CD4-positive, alpha-beta T cell treated with Interleukin-4 for 1 hour (primary cell): ENCODE measurements around the gene AHNAK2.
"Not testable (repeated sequence)": the region's sequence is repeated elsewhere in the genome, so short reads cannot be mapped to it uniquely, and the experiment has no call there.

ENCODE experiments used
- DNase-seq, 2 donors: peaks; one replicate each; pipeline ENCODE4 v3.0.0-alpha.2; 2020 to 2022

AHNAK2 gene

DNA sequence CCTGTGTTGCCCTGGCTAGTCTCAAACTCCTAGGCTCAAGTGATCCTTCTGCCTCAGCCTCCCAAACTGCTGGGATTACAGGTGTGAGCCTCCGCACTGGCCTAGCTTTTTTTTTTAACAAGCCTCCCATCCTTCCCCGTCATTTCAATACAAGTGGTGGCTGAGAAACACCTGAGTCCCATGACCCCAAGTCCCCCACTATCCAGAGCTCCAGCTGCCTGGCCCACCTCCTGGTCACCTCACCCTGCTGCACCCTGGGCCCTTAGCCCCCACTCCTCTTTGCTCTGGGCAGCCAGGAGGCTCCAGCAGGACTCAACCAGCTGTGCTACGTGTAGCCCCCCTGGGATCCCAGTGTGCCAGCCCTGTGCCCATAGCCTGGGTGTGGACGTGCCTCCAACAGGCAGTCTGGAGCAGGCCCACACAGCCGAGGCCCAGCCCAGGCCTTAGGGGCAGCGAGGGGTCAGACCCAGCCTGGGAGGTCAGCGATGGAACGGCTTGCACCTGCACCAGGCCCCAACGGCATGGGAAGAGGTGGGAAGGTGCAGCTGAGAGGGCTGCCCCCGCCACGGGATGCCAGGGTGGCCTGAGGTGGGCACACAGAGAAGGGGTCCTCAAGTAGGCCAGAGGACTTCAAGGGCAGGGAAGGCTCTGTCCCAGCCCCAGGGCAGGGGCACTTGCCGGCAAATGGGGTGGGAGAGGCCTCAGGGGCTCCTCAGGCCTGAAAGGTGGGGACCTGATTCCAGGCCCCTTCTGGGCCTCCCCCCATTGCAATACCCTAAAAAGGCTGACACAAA is 6.5 kb downstream of the AHNAK2 start:
- DNase-seq = no peak

DNA sequence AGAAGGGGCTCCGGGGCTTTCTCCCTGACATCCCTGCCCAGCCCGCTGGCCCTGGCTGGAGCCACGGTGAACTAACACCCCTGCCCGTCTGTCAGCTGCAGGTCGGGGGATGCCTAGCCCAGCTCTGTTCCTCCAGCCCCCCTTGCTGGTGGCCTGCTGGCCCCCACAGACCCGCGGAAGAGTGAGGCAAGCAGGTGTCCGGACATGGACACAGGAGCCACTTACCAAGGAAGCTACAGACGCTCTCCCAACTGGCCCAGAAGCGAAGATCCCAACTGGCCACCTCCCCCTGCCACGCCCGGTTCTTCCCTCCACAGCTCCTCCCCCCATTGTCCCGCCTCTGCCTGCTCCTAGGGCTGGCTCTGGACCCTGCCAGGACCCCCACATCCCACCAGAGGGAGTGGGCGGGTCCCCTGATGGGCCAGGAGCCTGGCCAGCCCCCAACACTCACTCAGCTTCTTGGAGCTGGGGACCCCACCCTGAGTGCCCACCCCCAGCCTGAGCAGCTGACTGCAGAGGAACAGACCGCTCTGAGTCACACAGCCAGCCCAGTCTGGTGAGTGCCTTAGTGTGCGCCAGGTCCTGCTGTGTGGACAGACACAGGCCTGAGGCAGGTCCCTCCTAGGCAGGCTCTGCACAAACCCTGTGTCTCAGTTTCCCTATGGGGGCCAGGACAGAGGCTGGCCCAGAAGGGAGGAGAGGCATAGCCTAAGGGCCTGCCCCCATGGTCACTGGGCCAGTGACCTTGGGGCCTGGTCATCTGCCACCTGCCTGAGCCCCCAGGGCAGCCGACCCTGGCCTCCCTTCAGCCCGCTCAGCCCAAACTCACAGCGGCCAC is 7.7 kb downstream of the AHNAK2 start:
- no peak for DNase-seq

DNA sequence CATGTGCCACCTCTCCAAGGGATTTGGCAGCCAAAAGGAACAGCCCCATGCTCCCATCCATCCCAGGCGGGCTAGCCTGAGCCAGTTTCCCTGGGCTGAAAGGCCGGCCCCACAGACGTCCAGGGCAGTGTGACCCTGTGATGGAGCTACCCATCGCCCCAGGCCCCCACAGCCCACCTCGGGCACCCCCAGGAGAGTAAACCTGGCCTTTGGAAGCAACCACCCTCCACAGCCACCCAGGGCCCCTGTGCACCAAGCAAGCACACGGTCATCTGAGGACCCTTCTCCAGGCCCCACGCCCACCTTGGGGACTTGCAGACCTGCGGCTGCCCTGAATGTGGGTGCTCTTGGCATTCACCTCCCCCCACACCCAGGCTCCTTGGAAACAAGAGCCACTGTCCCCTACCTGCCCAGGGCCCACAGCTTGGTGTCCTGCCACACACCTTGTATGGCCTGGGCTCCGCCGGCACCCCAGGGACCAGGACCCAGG is 8.4 kb downstream of the AHNAK2 start:
- no peak for DNase-seq

- no peak for DNase-seq
Measured at GRCh38 chr14:104968541-104969401, 9.4 kb downstream of the AHNAK2 start.

GRCh38 chr14:104968153-104968527 is 10.0 kb downstream of the AHNAK2 start:
- no peak for DNase-seq

GRCh38 chr14:104967386-104968152 is 10.6 kb downstream of the AHNAK2 start:
- no peak for DNase-seq

DNA sequence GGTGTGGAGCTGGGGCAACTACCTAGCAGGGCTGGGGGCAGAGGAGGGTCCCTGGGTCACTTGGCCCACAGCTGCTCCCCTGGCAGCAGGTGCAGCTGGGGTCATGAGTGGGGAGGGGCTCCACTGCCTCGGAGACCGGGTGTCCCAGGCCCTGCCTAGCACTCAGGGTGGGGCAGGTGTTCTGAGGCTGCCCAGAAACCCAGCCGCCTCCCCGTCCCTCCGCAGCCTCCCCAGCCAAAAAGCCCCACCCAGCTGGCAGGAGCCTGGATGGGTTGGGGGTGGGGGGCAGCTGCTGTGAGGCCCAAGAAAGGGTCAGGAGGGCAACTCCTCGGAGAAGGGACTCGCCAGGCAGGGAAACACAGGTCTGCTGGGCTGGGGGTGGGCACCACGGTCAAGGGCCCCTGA is 11.2 kb downstream of the AHNAK2 start:
- no peak for DNase-seq

DNA sequence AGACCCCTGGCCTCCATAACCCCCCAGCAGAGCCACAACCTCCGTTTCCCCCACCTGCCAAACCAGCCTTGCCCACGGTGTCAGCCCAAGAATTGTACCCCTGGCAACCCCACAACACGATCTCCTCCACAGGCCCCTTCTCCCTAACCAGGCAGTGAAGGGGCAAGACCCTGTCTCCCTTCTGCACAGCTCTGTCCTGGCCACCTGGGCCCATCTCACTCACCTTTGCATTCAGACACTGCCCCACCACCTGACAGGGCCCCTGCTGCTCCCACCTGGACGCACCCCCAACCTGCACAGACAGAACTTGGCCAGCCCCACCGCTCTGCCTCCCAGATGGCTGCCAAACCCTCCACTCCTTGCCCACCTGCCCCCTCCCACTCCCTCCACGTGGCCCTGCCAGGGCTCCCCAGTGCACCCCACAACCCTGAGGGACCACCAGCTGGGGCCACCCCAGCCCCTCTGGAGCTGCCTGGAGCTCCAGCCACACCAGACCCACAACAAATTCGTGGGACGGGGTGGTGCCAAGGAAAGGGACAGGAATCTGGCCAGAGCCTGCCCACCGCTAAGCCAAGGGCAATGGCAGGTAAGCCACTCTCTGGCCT is 11.8 kb downstream of the AHNAK2 start:
- DNase-seq = no peak

- DNase-seq = no peak
Measured at GRCh38 chr14:104965561-104966231, 12.5 kb downstream of the AHNAK2 start.

DNA sequence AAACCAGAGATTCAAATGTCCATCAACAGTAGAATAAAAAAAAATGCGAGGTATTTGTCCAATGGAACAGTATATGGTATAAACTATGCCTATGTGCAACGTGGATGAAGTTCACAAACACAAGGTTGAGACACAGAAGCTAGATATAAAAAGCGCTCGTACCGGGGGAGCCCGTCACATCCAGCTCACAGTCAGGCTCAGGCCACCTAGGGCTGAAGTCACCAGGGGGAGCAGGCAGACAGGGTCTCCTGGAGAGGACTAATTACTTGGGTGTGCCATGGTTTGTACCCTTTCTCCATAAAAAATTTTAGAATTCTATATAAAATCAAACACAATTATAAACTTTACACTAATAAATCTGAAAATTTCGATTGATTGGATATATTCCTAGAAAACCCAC is 13.6 kb downstream of the AHNAK2 start:
- no peak for DNase-seq

DNA sequence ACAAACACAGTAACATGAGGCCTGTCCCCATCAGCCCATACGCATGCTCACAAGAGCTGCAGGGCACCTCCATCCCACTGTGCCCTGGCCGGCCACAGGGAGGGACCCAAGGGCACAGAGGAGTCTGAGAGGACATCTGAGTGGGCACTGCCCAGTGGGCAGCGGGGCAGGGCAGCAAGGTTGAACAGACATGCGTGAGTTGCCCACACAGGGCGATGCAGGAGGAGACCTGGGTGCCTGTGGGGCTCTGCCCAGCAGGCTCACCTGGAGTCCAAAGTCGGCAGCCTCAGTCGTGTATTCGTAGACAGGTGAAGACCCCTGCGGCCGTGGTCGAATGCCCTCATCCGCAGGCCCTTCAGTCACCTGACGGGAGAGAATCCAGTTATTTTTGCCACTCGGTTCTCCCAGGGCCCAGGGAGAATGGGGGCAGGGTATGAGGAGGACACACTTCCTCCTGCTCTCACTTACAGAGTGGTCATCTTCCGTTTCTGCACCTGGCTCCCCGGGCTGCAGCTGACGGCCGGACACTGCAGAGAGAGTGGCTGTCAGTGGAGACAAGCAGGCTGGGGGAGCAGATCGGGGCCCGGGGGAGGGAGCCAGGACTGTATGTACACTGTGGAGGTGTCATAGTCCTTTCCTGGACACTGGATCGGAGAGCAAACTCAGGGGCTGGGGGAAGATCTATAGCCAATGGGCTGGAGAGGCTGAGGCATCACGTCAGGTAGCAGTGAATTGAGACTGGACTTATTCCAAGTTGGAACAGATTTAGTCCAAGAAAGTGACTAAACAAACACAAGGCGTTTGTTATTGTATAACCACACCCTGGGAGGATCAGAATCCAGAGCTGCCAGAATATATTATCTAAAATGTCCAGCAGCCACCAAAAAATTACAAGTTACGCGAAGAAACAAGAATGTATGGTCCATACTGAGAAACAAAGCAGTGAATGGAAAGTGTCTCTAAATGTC is 20.7 kb downstream of the AHNAK2 start:
- DNase-seq = no peak

DNA sequence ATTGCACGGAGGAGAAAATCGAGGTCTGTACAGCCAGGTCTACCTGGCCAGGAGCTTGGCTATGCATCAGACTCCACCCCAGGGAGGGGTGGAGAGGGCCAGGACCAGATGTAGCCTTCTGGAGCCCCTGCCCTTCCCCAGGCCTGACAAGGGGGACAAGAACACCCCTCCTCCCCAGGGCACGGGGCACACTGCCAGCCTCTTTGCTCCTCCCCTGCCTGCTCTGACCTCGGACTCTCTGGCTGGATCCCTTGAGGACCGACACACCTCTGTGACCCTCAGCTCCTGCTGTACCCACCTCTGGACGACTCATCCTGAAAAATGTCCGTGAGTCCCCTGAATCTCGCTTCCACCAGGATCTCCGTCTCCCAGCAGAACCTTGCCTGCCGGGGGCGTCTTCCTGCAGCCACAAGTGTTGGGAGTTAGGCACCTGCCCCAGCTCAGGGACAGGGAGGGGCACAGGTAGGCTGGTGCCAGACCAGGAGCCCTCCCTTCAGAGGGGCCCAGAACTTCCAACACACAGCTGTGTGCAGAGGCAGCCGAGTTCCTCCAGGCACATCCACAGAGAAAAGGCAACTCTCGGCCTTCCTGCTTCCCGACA is 21.8 kb downstream of the AHNAK2 start:
- DNase-seq = no peak

- DNase-seq = no peak
Measured at GRCh38 chr14:104955396-104955770, 22.8 kb downstream of the AHNAK2 start.

GRCh38 chr14:104954746-104955395 is 23.3 kb downstream of the AHNAK2 start:
- no peak for DNase-seq

- DNase-seq = no peak
Measured at GRCh38 chr14:104953896-104954656, 24.1 kb downstream of the AHNAK2 start.

- DNase-seq = no peak
Measured at GRCh38 chr14:104953097-104953496, 25.1 kb downstream of the AHNAK2 start.

- DNase-seq = not testable (repeated sequence)
Measured at GRCh38 chr14:104951863-104952657, 26.1 kb downstream of the AHNAK2 start.
